ENCODE data around the gene TFR2. TPM values are rescaled to one million over a fixed set of nuclear protein-coding genes. Genes with fewer than 3 reads are reported as not detected.

The TFR2 gene
- total and polyA plus RNA-seq, 2 of the 13 experiments (the other 11 are each of a cell fraction or from before 2014, with no cell fraction given) = 36.9 to 64.2 TPM

GRCh38 chr7:100620239-100620638, 21.1 kb downstream of the TFR2 start:
- no peak overlapping the region for H3K4me3 ChIP-seq (replicated peaks in 1 of 3; ENCODE audit: insufficient read depth in 1 of 3, low read depth in 2 of 3, low read length in 3 of 3)
- no peaks in the 10 kb centered on the region for H3K79me2 ChIP-seq (ENCODE audit: insufficient read depth, low read length)
- no peaks in the 10 kb centered on the region for H3K27me3 ChIP-seq (ENCODE audit: control insufficient read depth in 1 of 2, insufficient read depth in 2 of 2, low read length in 2 of 2)
- no peaks in the 10 kb centered on the region for H4K20me1 ChIP-seq (ENCODE audit: insufficient read depth, low read length)
- H3K9ac ChIP-seq (ENCODE audit: insufficient read depth, low read depth, low read length) = no peak overlapping the region
- DNase-seq (ENCODE audit: low spot score) (no peak), FAIRE-seq (no peak), ATAC-seq (no peak)
- no TSS peak for BruUV-seq (replicated peaks)
- H2AFZ ChIP-seq (ENCODE audit: low read length) = no peak overlapping the region
- no peak overlapping the region for H3K27ac ChIP-seq (ENCODE audit: extremely low read length, insufficient read depth, low read length)
- H3K36me3 ChIP-seq (replicated peaks in 1 of 2; ENCODE audit: control insufficient read depth in 1 of 2, insufficient read depth in 2 of 2, low read length in 2 of 2) = 0 out of 5 replicates have a peak, but pooled peaks cover 0 to 4% of the 10 kb centered on the region in 2 experiments
- ChIA-PET CTCF (ENCODE audit: low intra/inter-chr PET ratio, low total read pairs) (no interaction called here), POLR2A (interaction anchor here (1.0 to 2.7 kb wide), 4 partner anchors 8 to 34 kb away, joined by 3 to 20 read pairs (median 4); partner anchors contain the start of genes FBXO24, LRCH4 and MOSPD3)
- 96% methylated on average over 6 of the region's 6 CpGs for WGBS (ENCODE audit: low lambda C conversion rate)
- H3K4me1 ChIP-seq (ENCODE audit: insufficient read depth, low read length) = peaks cover 21% of the 10 kb centered on the region
- TF ChIP-seq NONO (IDR thresholded peaks at IDR 0.05) (no peak), NONO (CRISPR knock-in tag; conservative IDR thresholded peaks at IDR 0.05) (0 out of 2 replicates have a peak, but pooled peaks have one; percentile 18), RARA (CRISPR knock-in tag; IDR thresholded peaks at IDR 0.05) (no peak)
- H3K9me3 ChIP-seq (ENCODE audit: low read length) = no peaks in the 10 kb centered on the region
- in situ Hi-C loops (cut with HindIII; ENCODE audit: extremely low pct_ligation_motif_present, low pct_unique_long_range_greater_than_20kb) (no loop called here), intact Hi-C loops (cut with micrococcal nuclease; ENCODE audit: unreplicated experiment) (no loop called here)
- no peak overlapping the region for H3K4me2 ChIP-seq (ENCODE audit: low read depth, low read length)

- DNase-seq (ENCODE audit: low spot score) (no peak), FAIRE-seq (no peak), ATAC-seq (no peak)
- in situ Hi-C loops (cut with HindIII; ENCODE audit: extremely low pct_ligation_motif_present, low pct_unique_long_range_greater_than_20kb) (loop anchor here (5.0 kb wide), 1 partner anchor 78 kb away; the partner anchor contains the start of gene GIGYF1), intact Hi-C loops (cut with micrococcal nuclease; ENCODE audit: unreplicated experiment) (loop anchor here (5.0 kb wide), 1 partner anchor 78 kb away; the partner anchor contains the start of gene GIGYF1)
- Histone ChIP-seq H3K36me3 (replicated peaks in 1 of 2; ENCODE audit: control insufficient read depth in 1 of 2, insufficient read depth in 2 of 2, low read length in 2 of 2) (no peaks in the 10 kb centered on the region), H3K9me3 (ENCODE audit: low read length) (no peaks in the 10 kb centered on the region), H3K27ac (ENCODE audit: extremely low read length, insufficient read depth, low read length) (no peak overlapping the region), H3K9ac (ENCODE audit: insufficient read depth, low read depth, low read length) (no peak overlapping the region), H3K4me1 (ENCODE audit: insufficient read depth, low read length) (peaks cover 29% of the 10 kb centered on the region), H4K20me1 (ENCODE audit: insufficient read depth, low read length) (no peaks in the 10 kb centered on the region), H3K4me2 (ENCODE audit: low read depth, low read length) (no peak overlapping the region), H2AFZ (ENCODE audit: low read length) (no peak overlapping the region), H3K4me3 (replicated peaks in 1 of 3; ENCODE audit: insufficient read depth in 1 of 3, low read depth in 2 of 3, low read length in 3 of 3) (no peak overlapping the region), H3K79me2 (ENCODE audit: insufficient read depth, low read length) (no peaks in the 10 kb centered on the region), H3K27me3 (ENCODE audit: control insufficient read depth in 1 of 2, insufficient read depth in 2 of 2, low read length in 2 of 2) (no peaks in the 10 kb centered on the region)
- POLR2A ChIA-PET = interaction anchor here (2.8 to 3.7 kb wide), 2 partner anchors 27 to 59 kb away, joined by 17 to 18 read pairs; partner anchors contain the start of genes GNB2 and TFR2
- no peak for TF ChIP-seq ZNF33A (CRISPR knock-in tag; IDR thresholded peaks at IDR 0.05; ENCODE audit: borderline replicate concordance)
- no peak for TF ChIP-seq CERS6 (CRISPR knock-in tag; IDR thresholded peaks at IDR 0.05)
- TF ChIP-seq ZNF205 (CRISPR knock-in tag; IDR thresholded peaks at IDR 0.05) = no peak
- no TSS peak for BruUV-seq (replicated peaks)
- CTCF ChIA-PET (ENCODE audit: low intra/inter-chr PET ratio, low total read pairs) = no interaction called here
- WGBS (ENCODE audit: low lambda C conversion rate) = 96% methylated on average over 6 of the region's 6 CpGs
Observed at GRCh38 chr7:100614308-100614861, 27.0 kb downstream of the TFR2 start.
